ENCODE measurements around the gene CLTC. TPM values are rescaled to one million over a fixed set of nuclear protein-coding genes. Genes with fewer than 3 reads are reported as not detected.

Gene CLTC
- total and polyA plus RNA-seq, 10 of the 15 experiments (the other 5 are each of a cell fraction or from before 2014, with no cell fraction given), result 77.5 to 188 (median 129) TPM

DNA sequence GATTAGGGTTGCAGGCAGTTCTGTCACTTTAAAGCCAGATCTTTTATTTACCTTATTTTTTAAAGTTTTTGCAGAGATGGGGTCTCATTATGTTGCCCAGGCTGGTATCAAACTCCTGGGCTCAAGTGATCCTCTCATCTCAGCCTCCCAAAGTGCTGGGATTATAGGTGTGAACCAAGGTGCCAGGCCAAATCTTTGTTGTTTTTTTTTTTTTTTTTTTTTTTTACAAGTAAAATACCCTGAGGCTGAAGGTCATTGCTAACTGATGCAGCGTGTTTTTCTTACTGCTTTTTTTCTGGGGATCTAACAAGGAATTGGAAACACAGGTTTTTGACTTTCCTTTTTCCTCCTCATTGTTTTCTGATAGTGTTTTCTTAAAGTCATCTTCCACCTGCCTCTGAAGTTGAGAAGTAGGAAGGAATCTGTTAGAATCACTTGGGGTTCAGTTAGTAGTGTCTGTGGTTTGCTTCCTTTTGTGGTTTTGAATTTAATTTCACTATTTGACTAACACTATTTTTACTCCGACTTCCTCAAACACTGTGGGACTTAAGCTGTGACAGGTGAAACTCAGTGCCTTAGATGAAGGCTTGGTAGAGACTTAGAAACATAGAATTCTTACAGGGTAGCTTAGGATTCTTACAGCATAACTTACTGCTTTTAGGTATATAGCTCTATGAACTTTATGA is 22.2 kb downstream of the CLTC start (continued):
- TF ChIP-seq NFXL1 (IDR thresholded peaks at IDR 0.05; ENCODE audit: borderline replicate concordance) (no peak), IKZF1 (conservative IDR thresholded peaks at IDR 0.05) (peak; percentile 94)

DNA sequence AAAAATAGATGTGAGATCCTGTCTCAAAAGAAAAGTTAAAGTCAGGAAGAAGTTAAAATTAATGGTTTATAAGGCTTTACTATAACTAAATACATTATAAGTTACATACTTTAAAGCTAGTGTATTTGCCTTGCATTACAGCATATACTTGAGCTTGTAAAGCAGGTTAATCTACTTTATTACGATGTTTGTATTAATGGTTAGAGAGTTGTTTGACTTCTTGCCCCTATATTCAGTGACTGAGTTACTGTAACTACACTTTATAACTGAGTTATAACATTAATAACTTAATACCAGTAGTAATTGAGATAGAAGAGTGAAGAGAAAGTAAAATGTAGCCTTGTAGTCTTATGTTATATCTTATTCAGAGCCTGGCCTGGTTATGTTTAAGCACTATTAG is 22.9 kb downstream of the CLTC start:
- 33% methylated on average over 1 of the region's 1 CpG for WGBS (ENCODE audit: insufficient coverage, insufficient replicate concordance, low lambda C conversion rate, missing lambda C conversion rate)
- Histone ChIP-seq H3K79me2 (ENCODE audit: control insufficient read depth, insufficient read depth, low read length) (peaks cover 80% of the 10 kb centered on the region), H2AFZ (ENCODE audit: control insufficient read depth, low read depth, low read length) (no peak overlapping the region), H3K9ac (ENCODE audit: control insufficient read depth, insufficient read depth, low read length) (no peak overlapping the region), H3K27me3 (replicated peaks in 1 of 2; ENCODE audit: control insufficient read depth in 2 of 2, insufficient read depth in 2 of 2, low read length in 1 of 2) (no peaks in the 10 kb centered on the region), H3K36me3 (ENCODE audit: control insufficient read depth in 2 of 2, insufficient read depth in 2 of 2, low read length in 1 of 2) (peaks cover 0 to 32% of the 10 kb centered on the region in 2 experiments; a peak in 3 of 4 replicates), H3K27ac (ENCODE audit: control insufficient read depth, insufficient read depth) (no peak overlapping the region), H3K4me2 (ENCODE audit: control insufficient read depth, insufficient read depth) (peak overlapping the region; percentile 63), H4K20me1 (ENCODE audit: control insufficient read depth, insufficient read depth) (no peaks in the 10 kb centered on the region; the same call in 1 of the 2 replicates), H3K4me3 (0 out of 2 replicates have a peak overlapping the region, but pooled peaks have one; percentile 18), H3K4me1 (ENCODE audit: control insufficient read depth, insufficient read depth, low read length) (peaks cover 22% of the 10 kb centered on the region), H3K9me3 (replicated peaks; ENCODE audit: control insufficient read depth, insufficient read depth, low read length) (no peaks in the 10 kb centered on the region)
- no peak for TF ChIP-seq CBFB (IDR thresholded peaks at IDR 0.05; ENCODE audit: low read depth)
- TF ChIP-seq FOXM1 (IDR thresholded peaks at IDR 0.05; ENCODE audit: low read depth, low read length), result no peak
- TF ChIP-seq TARDBP (IDR thresholded peaks at IDR 0.05; ENCODE audit: borderline replicate concordance), result no peak
- no peak for TF ChIP-seq EP300 (IDR thresholded peaks at IDR 0.05; ENCODE audit: borderline replicate concordance in 1 of 2, control insufficient read depth in 1 of 2, low read depth in 2 of 2, low read length in 2 of 2)
- no peak for TF ChIP-seq ZNF622 (IDR thresholded peaks at IDR 0.05)
- no peak for TF ChIP-seq MTA3 (IDR thresholded peaks at IDR 0.05; ENCODE audit: borderline replicate concordance, low read length)
- TF ChIP-seq KAT2A (conservative IDR thresholded peaks at IDR 0.05; ENCODE audit: control insufficient read depth, low read depth, low read length), result no peak
- TF ChIP-seq TCF12 (IDR thresholded peaks at IDR 0.05; ENCODE audit: low read depth, low read length), result no peak
- TF ChIP-seq PBX3 (IDR thresholded peaks at IDR 0.05; ENCODE audit: insufficient replicate concordance, low read depth, low read length), result no peak
- no peak for TF ChIP-seq RBBP5 (conservative IDR thresholded peaks at IDR 0.05)
- TF ChIP-seq, protein P1, sequence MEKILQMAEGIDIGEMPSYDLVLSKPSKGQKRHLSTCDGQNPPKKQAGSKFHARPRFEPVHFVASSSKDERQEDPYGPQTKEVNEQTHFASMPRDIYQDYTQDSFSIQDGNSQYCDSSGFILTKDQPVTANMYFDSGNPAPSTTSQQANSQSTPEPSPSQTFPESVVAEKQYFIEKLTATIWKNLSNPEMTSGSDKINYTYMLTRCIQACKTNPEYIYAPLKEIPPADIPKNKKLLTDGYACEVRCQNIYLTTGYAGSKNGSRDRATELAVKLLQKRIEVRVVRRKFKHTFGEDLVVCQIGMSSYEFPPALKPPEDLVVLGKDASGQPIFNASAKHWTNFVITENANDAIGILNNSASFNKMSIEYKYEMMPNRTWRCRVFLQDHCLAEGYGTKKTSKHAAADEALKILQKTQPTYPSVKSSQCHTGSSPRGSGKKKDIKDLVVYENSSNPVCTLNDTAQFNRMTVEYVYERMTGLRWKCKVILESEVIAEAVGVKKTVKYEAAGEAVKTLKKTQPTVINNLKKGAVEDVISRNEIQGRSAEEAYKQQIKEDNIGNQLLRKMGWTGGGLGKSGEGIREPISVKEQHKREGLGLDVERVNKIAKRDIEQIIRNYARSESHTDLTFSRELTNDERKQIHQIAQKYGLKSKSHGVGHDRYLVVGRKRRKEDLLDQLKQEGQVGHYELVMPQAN (conservative IDR thresholded peaks at IDR 0.05), result no peak
- no peak for TF ChIP-seq SPI1 (IDR thresholded peaks at IDR 0.05; ENCODE audit: borderline replicate concordance, insufficient read depth, low read depth, low read length)
- ATAC-seq, result no peak; the same call in 2 of the 3 replicates
- no peak for FAIRE-seq
- intact Hi-C loops (cut with micrococcal nuclease; ENCODE audit: unreplicated experiment) (no loop called here), in situ Hi-C loops (cut with MboI) (no loop called here)
- no peak for DNase-seq (ENCODE audit: low read depth, low spot score)
- SMC1A ChIA-PET (ENCODE audit: uncharacterized antibody, unreplicated experiment), result interaction anchor here (0.6 to 4.9 kb wide), 12 partner anchors 10 to 370 kb away, joined by 3 to 27 read pairs (median 4); partner anchors contain the start of gene CLTC
- POLR2A ChIA-PET, result interaction anchor here (0.6 to 12.3 kb wide), 5 partner anchors 12 to 115 kb away, joined by 3 to 111 read pairs (median 3); partner anchors contain the start of genes CLTC and DHX40
- RAD21 ChIA-PET (ENCODE audit: unreplicated experiment), result interaction anchor here (0.9 to 3.8 kb wide), 6 partner anchors 15 to 120 kb away, joined by 3 to 43 read pairs (median 5); partner anchors contain the start of gene CLTC
- no TSS peak for BruUV-seq (replicated peaks)
- CTCF ChIA-PET, result interaction anchor here (0.6 to 2.7 kb wide), 16 partner anchors 10 to 460 kb away, joined by 3 to 13 read pairs (median 4); partner anchors contain the start of gene CLTC
